ENCODE results near the gene CLPSL1.

CLPSL1 gene

DNA sequence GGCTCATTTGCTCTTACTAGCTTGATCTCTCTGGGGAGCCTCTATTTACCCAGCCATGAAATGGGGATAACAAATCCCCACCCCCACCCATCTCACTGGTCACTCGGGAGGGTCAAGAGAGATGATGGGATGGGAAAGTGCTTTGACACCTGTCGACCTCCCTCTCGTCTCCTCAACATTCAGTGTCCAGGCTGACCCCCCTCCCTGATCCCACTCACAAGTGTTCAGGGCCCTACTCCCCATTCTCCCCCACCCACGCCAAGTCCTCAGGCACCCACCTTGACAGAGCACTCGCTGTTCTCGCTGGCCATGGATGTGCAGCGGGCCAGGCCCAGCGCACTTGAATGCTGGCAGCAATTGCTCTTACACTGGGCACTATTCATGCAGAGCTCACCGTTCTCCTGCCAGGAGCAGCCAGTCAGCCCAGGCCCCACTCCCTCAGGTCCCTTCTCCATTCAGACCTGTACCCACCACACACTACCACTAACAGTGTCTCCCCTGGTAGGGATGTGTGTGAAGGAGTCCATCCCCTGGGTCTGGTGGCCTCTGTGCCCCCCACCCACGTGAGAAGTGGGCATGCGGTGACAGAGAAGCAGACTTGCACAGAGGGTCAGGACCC, 14.7 kb downstream of the CLPSL1 start:
- Mint-ChIP-seq H3K4me1 (ENCODE audit: low read depth) (no peaks in the 10 kb centered on the region), H3K27me3 (peaks cover 3% of the 10 kb centered on the region), H3K36me3 (ENCODE audit: low read depth) (no peaks in the 10 kb centered on the region), H3K27ac (no peak overlapping the region), H3K9me3 (no peaks in the 10 kb centered on the region), H3K4me3 (no peak overlapping the region)
- intact Hi-C loops (cut with micrococcal nuclease) = no loop called here

DNA sequence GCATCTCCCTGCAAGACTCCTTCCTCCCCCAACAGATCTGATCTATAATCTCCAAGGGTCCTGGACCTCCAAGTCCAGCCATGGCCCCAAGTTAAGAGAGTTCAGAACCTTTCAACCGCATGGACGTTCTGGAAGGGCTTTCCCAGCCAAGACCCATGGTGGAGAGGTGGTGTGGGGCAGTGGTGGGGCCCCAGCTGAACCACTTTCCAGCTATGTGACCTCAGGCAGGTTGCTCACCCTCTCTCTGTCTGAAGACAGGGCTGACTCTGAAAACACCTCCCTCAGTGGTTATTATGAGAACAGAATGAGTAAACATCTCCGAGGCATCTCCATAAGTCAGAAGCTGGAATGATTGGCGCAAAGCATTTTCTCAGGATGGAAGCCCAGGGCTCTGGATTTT, 15.4 kb downstream of the CLPSL1 start:
- intact Hi-C loops (cut with micrococcal nuclease) = no loop called here
- H3K4me3 Mint-ChIP-seq = no peak overlapping the region
- no peaks in the 10 kb centered on the region for H3K4me1 Mint-ChIP-seq (ENCODE audit: low read depth)
- no peaks in the 10 kb centered on the region for H3K9me3 Mint-ChIP-seq
- H3K36me3 Mint-ChIP-seq (ENCODE audit: low read depth) = no peaks in the 10 kb centered on the region
- H3K27me3 Mint-ChIP-seq = no peaks in the 10 kb centered on the region
- no peak overlapping the region for H3K27ac Mint-ChIP-seq

DNA sequence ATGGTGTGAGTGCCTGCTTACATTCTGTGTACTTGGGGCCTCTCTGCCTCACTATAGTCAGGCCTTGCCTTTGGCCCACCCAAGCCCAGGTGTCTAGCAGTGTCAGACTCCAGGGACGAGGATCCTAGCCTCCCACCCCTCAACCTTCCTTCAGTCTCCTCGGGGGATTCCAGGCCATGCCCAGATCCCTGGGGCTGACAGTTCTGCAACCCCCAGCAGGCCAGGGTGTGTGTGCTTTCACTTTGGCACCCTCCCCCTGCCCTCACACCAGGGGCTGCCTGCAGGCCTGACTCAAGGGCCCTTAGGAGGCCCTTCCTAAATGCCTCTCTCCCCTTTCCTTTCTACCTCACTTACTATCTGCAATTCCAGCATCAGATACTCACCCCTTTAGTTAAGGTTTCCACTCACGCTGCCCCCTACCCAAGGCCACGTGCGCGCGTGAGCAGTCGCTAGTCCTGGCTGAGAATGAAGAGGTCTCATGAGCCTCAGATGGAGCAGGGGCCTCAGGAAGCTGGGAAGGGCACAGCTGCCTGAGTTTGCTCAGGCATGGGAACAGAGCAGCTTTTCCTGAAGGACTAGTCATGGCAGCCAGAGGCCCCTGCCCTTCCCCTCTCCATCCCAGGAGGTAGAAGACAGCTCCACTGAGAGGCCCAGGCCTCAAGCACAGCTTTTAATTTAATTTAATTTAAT, 17.2 kb downstream of the CLPSL1 start:
- intact Hi-C loops (cut with micrococcal nuclease) = loop anchor here (1.0 kb wide), 1 partner anchor 11 kb away; no protein-coding TSS in a partner anchor
- H3K36me3 Mint-ChIP-seq (ENCODE audit: low read depth) = no peaks in the 10 kb centered on the region
- H3K4me3 Mint-ChIP-seq = no peak overlapping the region
- H3K27ac Mint-ChIP-seq = no peak overlapping the region
- H3K27me3 Mint-ChIP-seq = peaks cover 1% of the 10 kb centered on the region
- H3K4me1 Mint-ChIP-seq (ENCODE audit: low read depth) = no peaks in the 10 kb centered on the region
- H3K9me3 Mint-ChIP-seq = no peaks in the 10 kb centered on the region

DNA sequence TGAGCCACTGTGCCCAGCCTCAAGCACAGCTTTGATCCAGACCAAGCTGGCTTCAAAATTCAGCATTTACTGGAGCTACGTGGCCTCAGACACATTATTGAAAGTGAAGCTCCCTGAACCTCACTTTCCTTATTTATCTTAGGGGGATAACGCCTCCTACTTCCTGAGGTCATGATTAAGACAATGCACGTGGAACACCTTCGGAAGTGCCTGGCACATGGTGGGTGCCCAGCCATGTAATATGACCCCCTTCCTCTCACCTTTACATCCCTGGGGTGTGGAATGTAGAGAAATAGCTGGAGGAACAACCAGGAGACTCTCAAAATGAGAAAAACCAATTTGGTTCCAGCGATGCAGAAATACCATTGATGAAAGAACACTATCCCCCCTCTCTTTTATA, 17.9 kb downstream of the CLPSL1 start:
- Mint-ChIP-seq H3K4me1 (ENCODE audit: low read depth) (no peaks in the 10 kb centered on the region), H3K27ac (no peak overlapping the region), H3K27me3 (peaks cover 3% of the 10 kb centered on the region), H3K36me3 (ENCODE audit: low read depth) (no peaks in the 10 kb centered on the region), H3K4me3 (no peak overlapping the region), H3K9me3 (no peaks in the 10 kb centered on the region)
- intact Hi-C loops (cut with micrococcal nuclease) = loop anchor here (1.0 kb wide), 1 partner anchor 11 kb away; no protein-coding TSS in a partner anchor

DNA sequence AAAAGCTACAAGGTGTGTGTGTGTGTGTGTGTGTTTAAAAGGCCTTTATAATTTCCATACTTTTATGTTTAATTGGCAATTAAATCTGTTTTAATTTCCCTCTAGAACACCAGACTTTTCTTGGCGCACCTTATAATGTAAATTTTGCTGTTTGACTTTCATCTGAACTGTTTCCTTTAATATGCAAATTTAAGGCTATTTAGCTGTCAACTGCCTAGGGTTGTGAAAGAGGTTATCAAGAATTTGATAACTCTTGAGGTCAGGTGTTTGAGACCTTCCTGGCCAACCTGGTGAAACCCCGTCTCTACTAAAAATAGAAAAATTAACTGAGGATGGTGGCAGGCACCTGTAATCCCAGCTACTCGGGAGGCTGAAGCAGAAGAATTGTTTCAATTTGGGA, 20.3 kb downstream of the CLPSL1 start:
- intact Hi-C loops (cut with micrococcal nuclease) = no loop called here
- Mint-ChIP-seq H3K4me1 (ENCODE audit: low read depth) (no peaks in the 10 kb centered on the region), H3K9me3 (no peaks in the 10 kb centered on the region), H3K27me3 (peaks cover 13% of the 10 kb centered on the region), H3K36me3 (ENCODE audit: low read depth) (no peaks in the 10 kb centered on the region), H3K27ac (no peak overlapping the region), H3K4me3 (no peak overlapping the region)

DNA sequence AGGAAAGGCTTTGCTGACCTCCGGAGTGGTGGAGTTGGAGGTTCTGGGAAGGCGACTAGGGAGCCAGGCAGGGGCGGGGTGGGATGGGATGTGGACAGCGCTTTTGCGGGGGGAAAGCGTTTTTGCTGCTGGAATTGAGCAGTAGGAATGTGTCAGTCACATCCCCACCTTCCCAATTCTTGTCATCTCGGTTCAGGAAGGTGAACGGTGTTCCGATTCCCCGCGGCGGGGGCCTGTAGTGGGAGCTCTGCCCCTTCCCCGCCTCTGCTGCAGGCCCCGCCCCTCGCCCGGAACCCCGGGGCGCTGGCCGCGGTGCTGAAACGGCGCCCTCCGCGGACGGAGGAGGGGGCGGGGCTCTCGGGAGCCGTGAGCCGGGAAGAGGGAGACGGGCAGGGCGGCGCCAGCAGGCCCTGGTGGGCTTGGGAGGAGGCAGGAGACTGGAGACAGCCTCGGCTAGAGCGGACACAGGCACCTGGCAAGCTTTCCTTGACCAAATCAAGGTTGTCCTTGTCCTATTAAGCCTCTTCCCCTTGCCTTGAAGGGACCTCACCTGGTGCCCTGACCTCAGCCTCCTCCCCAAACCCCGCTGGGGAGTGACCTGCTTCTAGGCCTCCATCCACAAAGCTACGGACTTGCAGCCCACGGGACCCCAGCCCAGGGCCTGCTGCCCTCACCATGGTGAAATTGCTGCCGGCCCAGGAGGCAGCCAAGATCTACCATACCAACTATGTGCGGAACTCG, 24.3 kb downstream of the CLPSL1 start, which contains the start of gene LHFPL5:
TSS of gene LHFPL5 (plus strand) at position 357 of the 741 bp plus-strand sequence. CDS start at position 676, 319 bp downstream.
- Mint-ChIP-seq H3K36me3 (ENCODE audit: low read depth) (no peaks in the 10 kb centered on the region), H3K4me3 (peak within 1 kb of the TSS; percentile 4), H3K27ac (no peak within 1 kb of the TSS), H3K9me3 (no peaks in the 10 kb centered on the region), H3K27me3 (peaks cover 23% of the 10 kb centered on the region), H3K4me1 (ENCODE audit: low read depth) (no peaks in the 10 kb centered on the region)
- intact Hi-C loops (cut with micrococcal nuclease) = no loop called here

DNA sequence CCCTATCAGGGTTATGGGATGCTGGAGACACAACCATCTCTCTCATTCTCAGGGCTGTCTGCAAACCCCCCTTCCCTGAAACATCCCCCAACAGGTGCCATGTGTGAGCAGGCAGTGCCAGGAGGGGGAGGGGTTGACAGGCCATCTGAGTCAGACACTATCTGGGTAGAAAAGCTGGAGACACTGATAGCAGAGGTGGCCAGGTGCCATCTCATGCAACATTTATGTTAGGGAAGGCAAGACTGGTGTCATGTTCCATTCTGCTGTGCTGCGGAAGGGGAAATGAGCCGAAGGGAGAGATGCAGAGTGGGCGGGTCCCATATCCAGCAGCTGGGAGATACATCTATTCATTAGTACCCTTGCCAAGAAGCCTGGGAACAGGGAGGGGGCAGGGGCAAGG, 27.9 kb downstream of the CLPSL1 start:
- intact Hi-C loops (cut with micrococcal nuclease) = no loop called here
- H3K36me3 Mint-ChIP-seq (ENCODE audit: low read depth) = no peaks in the 10 kb centered on the region
- peaks cover 20% of the 10 kb centered on the region for H3K27me3 Mint-ChIP-seq
- no peaks in the 10 kb centered on the region for H3K4me1 Mint-ChIP-seq (ENCODE audit: low read depth)
- H3K9me3 Mint-ChIP-seq = no peaks in the 10 kb centered on the region
- no peak overlapping the region for H3K27ac Mint-ChIP-seq
- no peak overlapping the region for H3K4me3 Mint-ChIP-seq

DNA sequence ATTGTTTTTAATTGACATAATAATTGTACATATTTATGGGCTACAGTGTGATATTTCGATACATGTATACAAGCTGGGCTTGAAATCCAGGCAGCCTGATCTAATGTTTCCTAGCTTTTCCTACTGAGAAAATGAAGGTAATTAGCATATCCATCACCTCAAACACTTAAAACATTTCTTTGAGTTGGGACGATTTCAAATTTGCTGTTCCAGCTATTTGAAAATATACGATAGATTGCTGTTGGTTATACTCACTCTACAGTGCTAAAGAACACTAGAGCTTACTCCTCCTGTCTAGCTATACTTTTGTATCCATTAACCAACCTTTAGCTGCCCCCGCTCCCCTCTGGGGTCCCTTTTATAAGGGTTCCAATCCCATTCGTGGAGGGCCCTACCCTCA, 29.0 kb downstream of the CLPSL1 start:
- Mint-ChIP-seq H3K9me3 (no peaks in the 10 kb centered on the region), H3K4me3 (no peak overlapping the region)
- intact Hi-C loops (cut with micrococcal nuclease) = no loop called here

DNA sequence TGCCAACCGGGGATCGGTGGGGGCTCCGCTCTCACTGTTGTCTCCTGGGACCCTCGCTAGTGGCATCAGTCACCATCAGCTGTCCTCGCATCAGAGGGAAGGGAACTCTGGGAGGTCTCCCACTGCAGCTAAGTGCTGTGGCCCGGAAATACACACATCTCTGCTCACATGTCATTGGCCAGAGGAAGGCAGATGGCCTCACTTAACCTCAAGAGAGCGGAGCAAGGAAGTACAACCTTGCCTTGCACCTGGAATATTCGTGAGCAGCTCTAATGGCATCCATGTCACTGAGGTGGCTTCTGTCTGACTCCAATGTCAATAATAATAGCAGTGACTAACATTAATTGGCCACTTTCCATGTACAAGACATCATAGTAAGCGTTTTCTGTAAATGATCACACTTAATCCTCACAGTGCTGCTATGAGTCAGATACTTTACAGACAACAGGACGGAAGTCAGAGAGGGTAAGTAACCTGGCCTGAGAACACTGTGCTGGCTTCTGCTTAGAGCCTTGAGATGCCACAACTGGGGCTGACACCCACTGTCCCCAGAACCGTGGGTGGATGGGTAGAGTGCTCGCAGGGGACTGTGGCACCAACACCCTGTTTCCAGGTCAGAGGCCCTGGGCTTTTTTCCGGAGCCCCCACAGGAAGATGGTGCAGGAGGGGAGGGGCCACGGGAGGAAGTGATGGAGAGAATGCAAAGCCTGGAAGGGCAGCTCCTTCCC, 30.3 kb downstream of the CLPSL1 start:
- intact Hi-C loops (cut with micrococcal nuclease) = no loop called here
- Mint-ChIP-seq H3K4me1 (ENCODE audit: low read depth) (no peaks in the 10 kb centered on the region), H3K27ac (no peak overlapping the region), H3K4me3 (no peak overlapping the region), H3K9me3 (no peaks in the 10 kb centered on the region), H3K36me3 (ENCODE audit: low read depth) (no peaks in the 10 kb centered on the region), H3K27me3 (peaks cover 10% of the 10 kb centered on the region)

More for the DNA sequence above, 29.0 kb downstream of the CLPSL1 start:
- no peak overlapping the region for H3K27ac Mint-ChIP-seq
- peaks cover 19% of the 10 kb centered on the region for H3K27me3 Mint-ChIP-seq
- H3K36me3 Mint-ChIP-seq (ENCODE audit: low read depth) = no peaks in the 10 kb centered on the region
- no peaks in the 10 kb centered on the region for H3K4me1 Mint-ChIP-seq (ENCODE audit: low read depth)

DNA sequence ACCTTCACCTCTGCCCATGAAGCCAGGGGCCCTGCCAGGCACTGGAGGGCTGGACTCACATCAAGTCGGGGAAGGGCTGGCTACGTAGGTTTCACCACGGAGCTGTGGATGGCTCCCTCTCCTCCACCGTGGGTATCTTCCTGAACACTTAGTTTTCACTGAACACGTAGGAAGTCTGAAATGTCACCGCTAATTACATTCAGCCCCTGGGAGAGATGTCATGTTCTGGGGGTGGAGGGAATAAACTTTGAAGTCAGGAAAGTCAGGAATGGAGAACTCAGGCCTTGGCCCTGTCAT, 30.8 kb downstream of the CLPSL1 start:
- no peaks in the 10 kb centered on the region for H3K9me3 Mint-ChIP-seq
- H3K4me1 Mint-ChIP-seq (ENCODE audit: low read depth) = no peaks in the 10 kb centered on the region
- H3K27ac Mint-ChIP-seq = no peak overlapping the region
- peaks cover 7% of the 10 kb centered on the region for H3K27me3 Mint-ChIP-seq
- H3K4me3 Mint-ChIP-seq = no peak overlapping the region
- H3K36me3 Mint-ChIP-seq (ENCODE audit: low read depth) = no peaks in the 10 kb centered on the region
- intact Hi-C loops (cut with micrococcal nuclease) = no loop called here

DNA sequence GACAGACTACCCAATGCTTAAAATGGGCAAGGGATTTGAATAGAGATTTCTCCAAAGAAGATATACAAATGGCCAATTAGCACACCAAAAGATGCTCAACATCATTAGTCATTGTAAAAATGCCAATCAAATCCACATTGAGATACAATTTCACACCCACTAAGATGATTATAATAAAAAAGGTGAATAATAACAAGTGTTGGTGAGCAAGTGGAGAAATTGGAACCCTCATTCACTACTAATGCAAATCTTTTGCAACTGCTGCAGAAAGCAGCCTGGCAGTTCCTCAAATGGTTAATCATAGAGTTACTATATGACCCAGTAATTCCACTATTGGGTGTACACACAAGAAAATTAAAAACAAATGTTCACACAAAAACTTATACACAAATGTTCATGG, 36.7 kb downstream of the CLPSL1 start:
- Mint-ChIP-seq H3K27me3 (peaks cover 3% of the 10 kb centered on the region), H3K4me3 (no peak overlapping the region), H3K36me3 (ENCODE audit: low read depth) (no peaks in the 10 kb centered on the region), H3K27ac (no peak overlapping the region), H3K4me1 (ENCODE audit: low read depth) (no peaks in the 10 kb centered on the region), H3K9me3 (no peaks in the 10 kb centered on the region)
- intact Hi-C loops (cut with micrococcal nuclease) = no loop called here

DNA sequence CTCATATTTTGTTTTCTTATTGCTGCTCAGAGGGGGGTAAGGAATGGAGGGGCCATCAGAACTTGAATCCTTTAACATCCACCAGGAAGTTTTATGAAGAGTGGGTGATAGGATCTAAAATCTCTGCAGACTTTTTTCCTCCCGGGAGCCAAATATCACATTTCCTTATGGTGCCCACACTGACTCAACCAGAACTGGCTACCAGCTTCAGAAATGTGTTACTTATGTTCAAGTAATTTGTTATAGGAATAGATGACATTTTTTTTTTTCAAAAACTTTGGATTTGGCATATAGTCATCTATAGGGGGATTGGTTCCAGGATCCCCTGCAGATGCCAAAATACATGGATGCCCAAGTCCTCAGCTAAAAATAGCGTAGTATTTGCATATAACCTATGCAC, 42.8 kb downstream of the CLPSL1 start:
- H3K9me3 Mint-ChIP-seq = no peaks in the 10 kb centered on the region
- intact Hi-C loops (cut with micrococcal nuclease) = no loop called here
- no peaks in the 10 kb centered on the region for H3K36me3 Mint-ChIP-seq (ENCODE audit: low read depth)
- H3K4me3 Mint-ChIP-seq = no peak overlapping the region
- peaks cover 3% of the 10 kb centered on the region for H3K27me3 Mint-ChIP-seq
- H3K27ac Mint-ChIP-seq = no peak overlapping the region
- no peaks in the 10 kb centered on the region for H3K4me1 Mint-ChIP-seq (ENCODE audit: low read depth)

DNA sequence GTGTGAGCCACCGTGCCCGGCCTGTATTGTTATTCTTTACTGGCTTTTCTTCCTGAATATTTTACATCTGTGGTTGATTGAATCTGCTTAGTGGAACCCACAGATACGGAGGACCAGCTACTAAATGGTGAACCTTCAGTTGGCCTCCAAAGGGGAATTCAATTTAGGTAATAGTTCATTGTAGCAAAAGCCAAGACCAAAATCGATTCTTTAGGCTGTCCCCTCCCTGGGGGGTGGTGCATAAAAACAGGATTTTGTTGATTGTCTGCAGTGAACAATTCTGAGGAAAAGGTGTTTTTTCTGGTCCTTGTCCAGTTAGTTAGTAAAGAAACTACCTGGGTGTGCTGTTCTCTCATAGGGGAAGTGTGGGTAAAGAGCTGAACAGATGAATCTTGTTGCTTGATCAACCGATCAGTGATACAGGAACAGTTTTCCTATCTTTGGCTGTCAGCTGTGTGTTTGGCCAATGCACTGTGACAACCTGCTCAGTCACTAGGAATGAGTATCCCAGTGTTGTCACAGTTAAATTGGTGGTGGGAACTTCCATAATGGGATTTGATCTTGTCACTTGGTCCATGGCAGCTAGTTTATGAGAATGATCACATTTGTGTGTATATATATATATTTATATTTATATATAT, 43.9 kb downstream of the CLPSL1 start:
- no peaks in the 10 kb centered on the region for H3K4me1 Mint-ChIP-seq (ENCODE audit: low read depth)
- H3K36me3 Mint-ChIP-seq (ENCODE audit: low read depth) = no peaks in the 10 kb centered on the region
- no peaks in the 10 kb centered on the region for H3K9me3 Mint-ChIP-seq
- H3K27ac Mint-ChIP-seq = no peak overlapping the region
- no peak overlapping the region for H3K4me3 Mint-ChIP-seq
- intact Hi-C loops (cut with micrococcal nuclease) = no loop called here
- H3K27me3 Mint-ChIP-seq = peaks cover 2% of the 10 kb centered on the region
